GM23248 (cell line): ENCODE measurements around the gene CCDC192.

ENCODE experiments used
- EZH2 ChIP-seq: fragments of 200-600 bp; sonication (generic); IDR thresholded peaks from 2 replicates; pipeline ENCODE4 v1.6.1; 2018; ENCODE audit warnings: antibody characterized with exemption, mild to moderate bottlenecking; ENCODE audit not compliant: insufficient read depth, poor library complexity, severe bottlenecking
- EZH2phosphoT487 ChIP-seq: fragments of 200-600 bp; sonication (generic); IDR thresholded peaks from 2 replicates; pipeline ENCODE4 v1.6.1; 2018; ENCODE audit warnings: antibody characterized with exemption, moderate library complexity, mild to moderate bottlenecking, low read depth; ENCODE audit not compliant: insufficient read depth

GRCh38 chr5:127928053-127928452 lies 224.9 kb downstream of the CCDC192 start:
- TF ChIP-seq EZH2 (no peak), EZH2phosphoT487 (no peak)
